Glutamatergic neuron (in vitro differentiated cells): ENCODE measurements around the gene USE1. TPM values are rescaled to one million over a fixed set of nuclear protein-coding genes. Genes with fewer than 3 reads are reported as not detected.
A peak's percentile ranks its signal among the peaks of the same experiment; 100 is the strongest.

Experiments used
- DNase-seq: peaks from one replicate; pipeline ENCODE4 v3.0.0; 2022
- H3K27ac Mint-ChIP-seq: one replicate; pipeline ENCODE4 v1.8.0; 2020; ENCODE audit warnings: mild to moderate bottlenecking, mixed read lengths, inconsistent platforms; ENCODE audit not compliant: unreplicated experiment
- H3K27me3 Mint-ChIP-seq: one replicate; pipeline ENCODE4 v1.8.0; 2020; ENCODE audit warnings: mild to moderate bottlenecking, moderate library complexity, mixed read lengths, inconsistent platforms; ENCODE audit not compliant: unreplicated experiment
- H3K36me3 Mint-ChIP-seq: one replicate; pipeline ENCODE4 v1.8.0; 2020; ENCODE audit warnings: mild to moderate bottlenecking, mixed read lengths, inconsistent platforms; ENCODE audit not compliant: unreplicated experiment
- H3K4me1 Mint-ChIP-seq: one replicate; pipeline ENCODE4 v1.8.0; 2020; ENCODE audit warnings: mild to moderate bottlenecking, low read depth, mixed read lengths, inconsistent platforms; ENCODE audit not compliant: unreplicated experiment
- H3K4me3 Mint-ChIP-seq: one replicate; pipeline ENCODE4 v1.8.0; 2020; ENCODE audit warnings: mild to moderate bottlenecking, mixed read lengths, inconsistent platforms; ENCODE audit not compliant: unreplicated experiment
- H3K9me3 Mint-ChIP-seq: one replicate; pipeline ENCODE4 v1.8.0; 2020; ENCODE audit warnings: mild to moderate bottlenecking, moderate library complexity, mixed read lengths, inconsistent platforms; ENCODE audit not compliant: unreplicated experiment
- CTCF ChIP-seq: fragments of 200-600 bp; sonication (generic); IDR thresholded peaks from one replicate; pipeline ENCODE4 v1.5.0; 2021; ENCODE audit not compliant: partially characterized antibody, unreplicated experiment
- total RNA-seq: library from RNA; stranded (reverse); fragmentation: NEBNext Ultra II Directional; extraction: Animal tissue kit (Norgen Biotek cat#: 25700); gene quantifications from one replicate; pipeline ENCODE4 v1.2.1, GENCODE V29; 2021; ENCODE audit not compliant: unreplicated experiment

The USE1 gene
- total RNA-seq, 1 donor from 2014 or later: 14.9 TPM

DNA sequence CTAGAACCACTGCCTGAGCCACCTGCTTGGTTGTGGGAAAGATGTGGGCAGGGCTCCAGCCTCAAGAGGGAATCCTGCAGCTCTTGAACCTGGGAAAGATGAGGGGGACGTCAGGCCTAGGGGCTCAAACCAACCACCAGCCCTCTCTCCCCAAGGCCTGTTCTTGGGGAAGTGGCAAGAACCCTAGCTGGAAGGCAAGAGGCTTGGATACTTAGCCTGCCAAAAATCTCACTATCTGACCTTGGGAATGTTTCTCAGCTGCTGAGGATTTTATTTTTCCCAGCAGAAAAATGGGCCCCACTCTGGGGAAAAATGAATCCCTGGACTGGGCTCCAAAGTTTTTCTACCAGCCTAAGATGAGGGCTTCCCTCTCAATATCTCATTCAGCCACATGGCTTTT lies 44.8 kb downstream of the USE1 start:
- Mint-ChIP-seq H3K9me3 (peaks cover 6% of the 10 kb centered on the region), H3K36me3 (peaks cover 5% of the 10 kb centered on the region), H3K4me1 (peaks cover 3% of the 10 kb centered on the region), H3K27me3 (peaks cover 5% of the 10 kb centered on the region), H3K4me3 (no peak overlapping the region), H3K27ac (no peak overlapping the region)
- TF ChIP-seq CTCF: no peak
- no peak for DNase-seq

GRCh38 chr19:17260842-17261325 lies 45.7 kb downstream of the USE1 start:
- peak; percentile 83 for DNase-seq
- peaks cover 5% of the 10 kb centered on the region for H3K27me3 Mint-ChIP-seq
- peak; percentile 81 for TF ChIP-seq CTCF
- peaks cover 6% of the 10 kb centered on the region for H3K9me3 Mint-ChIP-seq
- peaks cover 3% of the 10 kb centered on the region for H3K4me1 Mint-ChIP-seq
- H3K4me3 Mint-ChIP-seq: peak overlapping the region; percentile 44
- H3K36me3 Mint-ChIP-seq: peaks cover 5% of the 10 kb centered on the region
- H3K27ac Mint-ChIP-seq: peak overlapping the region; percentile 25

GRCh38 chr19:17262557-17262956 lies 47.4 kb downstream of the USE1 start:
- H3K36me3 Mint-ChIP-seq: peaks cover 5% of the 10 kb centered on the region
- peaks cover 10% of the 10 kb centered on the region for H3K27me3 Mint-ChIP-seq
- peaks cover 7% of the 10 kb centered on the region for H3K4me1 Mint-ChIP-seq
- DNase-seq: no peak
- peaks cover 11% of the 10 kb centered on the region for H3K9me3 Mint-ChIP-seq
- H3K4me3 Mint-ChIP-seq: no peak overlapping the region
- no peak overlapping the region for H3K27ac Mint-ChIP-seq
- no peak for TF ChIP-seq CTCF

DNA sequence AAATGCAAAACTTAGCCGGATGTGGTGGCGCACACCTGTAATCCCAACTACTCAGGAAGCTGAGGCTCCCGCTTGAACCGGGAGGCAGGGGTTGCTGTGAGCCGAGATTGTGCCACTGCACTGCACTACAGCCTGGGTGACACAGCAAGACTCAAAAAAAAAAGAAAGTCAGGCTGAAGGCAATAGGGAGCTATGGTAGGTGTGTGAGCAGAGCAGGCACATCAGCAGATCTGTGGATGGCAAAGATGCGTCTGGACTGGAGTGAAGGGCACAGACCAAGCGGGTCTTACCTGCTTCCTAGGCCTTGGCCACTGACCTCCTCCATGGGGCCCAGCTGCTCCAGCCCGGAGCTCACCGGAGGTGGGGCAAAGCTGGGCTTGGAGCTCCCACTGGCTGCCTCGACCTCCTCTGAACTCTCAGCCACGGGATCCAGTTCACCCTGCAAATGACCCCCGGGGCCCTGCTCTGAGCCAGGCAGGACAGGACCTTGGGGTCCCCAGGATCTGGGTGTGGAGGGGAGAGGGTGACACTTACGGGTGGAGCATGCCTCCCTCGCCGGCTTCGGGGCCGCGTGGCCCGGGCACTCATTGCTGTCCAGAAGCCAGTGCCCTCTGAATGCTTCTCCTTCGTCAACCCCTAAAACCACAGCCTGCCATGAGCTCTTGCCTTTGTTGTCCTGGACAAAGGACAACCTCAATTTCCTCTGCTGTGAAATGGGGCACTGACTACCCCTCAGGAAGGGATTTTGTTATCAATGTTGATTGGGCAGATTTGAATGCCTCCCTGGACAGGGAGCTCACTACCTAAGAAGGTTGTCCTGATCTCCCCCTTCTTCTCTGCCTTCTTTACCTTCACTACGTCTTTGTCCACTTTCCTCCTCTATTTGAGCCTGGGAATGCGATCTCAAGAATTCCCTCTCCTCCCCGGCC lies 48.8 kb downstream of the USE1 start:
- H3K27ac Mint-ChIP-seq: no peak overlapping the region
- no peak for TF ChIP-seq CTCF
- peaks cover 7% of the 10 kb centered on the region for H3K4me1 Mint-ChIP-seq
- H3K4me3 Mint-ChIP-seq: no peak overlapping the region
- peaks cover 10% of the 10 kb centered on the region for H3K27me3 Mint-ChIP-seq
- H3K36me3 Mint-ChIP-seq: peaks cover 5% of the 10 kb centered on the region
- DNase-seq: no peak
- H3K9me3 Mint-ChIP-seq: peaks cover 11% of the 10 kb centered on the region

GRCh38 chr19:17264641-17264979 lies 49.5 kb downstream of the USE1 start, which contains the start of gene USHBP1:
TSS of gene USHBP1 (minus strand) at chr19:17264745. CDS start at chr19:17264299, 446 bp downstream.
- Mint-ChIP-seq H3K9me3 (peaks cover 11% of the 10 kb centered on the region), H3K27me3 (peaks cover 10% of the 10 kb centered on the region), H3K27ac (no peak within 1 kb of the TSS), H3K4me1 (peaks cover 7% of the 10 kb centered on the region), H3K36me3 (peaks cover 5% of the 10 kb centered on the region), H3K4me3 (no peak within 1 kb of the TSS)
- no peak for TF ChIP-seq CTCF
- no peak for DNase-seq
